ENCODE measurements around the gene PRMT2.

DNA sequence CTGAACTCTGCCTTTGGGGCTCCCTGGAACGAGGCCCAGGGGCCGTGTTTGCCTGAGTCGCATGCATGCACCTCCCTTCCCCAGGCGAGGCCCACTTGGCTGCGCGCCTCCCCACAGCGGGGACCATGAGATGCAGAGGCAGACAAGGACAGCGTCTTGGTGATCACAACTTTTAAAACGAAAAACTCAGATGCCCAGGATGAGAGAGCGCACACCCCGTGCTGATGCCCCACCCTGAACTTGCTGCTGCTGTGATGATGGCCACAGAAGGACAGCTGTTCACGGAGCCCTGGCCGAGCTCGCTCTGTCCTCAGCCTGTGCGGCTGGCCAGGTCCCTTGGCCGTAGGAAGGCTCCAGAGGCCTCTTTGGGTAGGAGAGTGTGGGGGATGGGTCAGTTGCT, 11.4 kb upstream of the PRMT2 start:
- TF ChIP-seq, protein P1, sequence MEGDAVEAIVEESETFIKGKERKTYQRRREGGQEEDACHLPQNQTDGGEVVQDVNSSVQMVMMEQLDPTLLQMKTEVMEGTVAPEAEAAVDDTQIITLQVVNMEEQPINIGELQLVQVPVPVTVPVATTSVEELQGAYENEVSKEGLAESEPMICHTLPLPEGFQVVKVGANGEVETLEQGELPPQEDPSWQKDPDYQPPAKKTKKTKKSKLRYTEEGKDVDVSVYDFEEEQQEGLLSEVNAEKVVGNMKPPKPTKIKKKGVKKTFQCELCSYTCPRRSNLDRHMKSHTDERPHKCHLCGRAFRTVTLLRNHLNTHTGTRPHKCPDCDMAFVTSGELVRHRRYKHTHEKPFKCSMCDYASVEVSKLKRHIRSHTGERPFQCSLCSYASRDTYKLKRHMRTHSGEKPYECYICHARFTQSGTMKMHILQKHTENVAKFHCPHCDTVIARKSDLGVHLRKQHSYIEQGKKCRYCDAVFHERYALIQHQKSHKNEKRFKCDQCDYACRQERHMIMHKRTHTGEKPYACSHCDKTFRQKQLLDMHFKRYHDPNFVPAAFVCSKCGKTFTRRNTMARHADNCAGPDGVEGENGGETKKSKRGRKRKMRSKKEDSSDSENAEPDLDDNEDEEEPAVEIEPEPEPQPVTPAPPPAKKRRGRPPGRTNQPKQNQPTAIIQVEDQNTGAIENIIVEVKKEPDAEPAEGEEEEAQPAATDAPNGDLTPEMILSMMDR (IDR thresholded peaks at IDR 0.05) = no peak
- TF ChIP-seq EZH2 (IDR thresholded peaks at IDR 0.05; ENCODE audit: borderline replicate concordance, insufficient read depth, low read depth, low read length, poor library complexity, severe bottlenecking) = no peak

Measured in B cell (primary cell).